MCF 10A (cell line): Measurements from ENCODE around the gene DNASE1L1. TPM values are rescaled to one million over a fixed set of nuclear protein-coding genes. Genes with fewer than 3 reads are reported as not detected.

Source experiments
- BruUV-seq: library from RNA; stranded (reverse); fragments of 400-500 nt; replicated peaks from 2 replicates; lab custom pipeline; 2021; lab: Mats Ljungman, UMichigan
- CTCF ChIA-PET: fragments of 300-600 bp; sonication (Branson Sonifier 250); formaldehyde crosslinking; extraction: SDS; loops from one replicate; lab custom pipeline; 2021; ENCODE audit warnings: antibody characterized with exemption, inconsistent platforms; lab: Yijun Ruan, JAX
- POLR2A ChIA-PET: fragments of 300-600, 350-650 bp; sonication (Branson Sonifier 250); formaldehyde crosslinking; extraction: SDS; loops from one replicate; lab custom pipeline; 2020; ENCODE audit warnings: antibody characterized with exemption, inconsistent platforms; lab: Yijun Ruan, JAX
- DNase-seq: peaks from one replicate; pipeline ENCODE4 v3.0.0-alpha.2; 2018; ENCODE audit not compliant: unreplicated experiment
- H3K27ac Mint-ChIP-seq: one replicate; pipeline ENCODE4 v1.8.0; 2022; ENCODE audit warnings: mild to moderate bottlenecking, low read depth, mixed read lengths; ENCODE audit not compliant: unreplicated experiment
- H3K27me3 Mint-ChIP-seq: one replicate; pipeline ENCODE4 v1.8.0; 2022; ENCODE audit warnings: mixed read lengths; ENCODE audit not compliant: insufficient read depth, unreplicated experiment
- H3K36me3 Mint-ChIP-seq: one replicate; pipeline ENCODE4 v1.8.0; 2022; ENCODE audit warnings: mild to moderate bottlenecking, moderate library complexity, mixed read lengths; ENCODE audit not compliant: insufficient read depth, unreplicated experiment
- H3K4me1 Mint-ChIP-seq: one replicate; pipeline ENCODE4 v1.8.0; 2022; ENCODE audit warnings: mixed read lengths; ENCODE audit not compliant: insufficient read depth, unreplicated experiment
- H3K4me3 Mint-ChIP-seq: one replicate; pipeline ENCODE4 v1.8.0; 2022; ENCODE audit warnings: mild to moderate bottlenecking, moderate library complexity, mixed read lengths; ENCODE audit not compliant: unreplicated experiment
- H3K9me3 Mint-ChIP-seq: one replicate; pipeline ENCODE4 v1.8.0; 2022; ENCODE audit warnings: mixed read lengths; ENCODE audit not compliant: unreplicated experiment
- intact Hi-C: fragments of 100-400 bp; cut with micrococcal nuclease; formaldehyde crosslinking; loops from 2 replicates; pipeline ENCODE4 v1.14.1; 2022
- total RNA-seq: library from RNA; stranded (reverse); gene quantifications from 2 replicates; pipeline ENCODE4 v1.2.3, GENCODE V29; 2022
- TF ChIP-seq, protein P1 (sequence below): fragments of 200-600 bp; IDR thresholded peaks from one replicate; pipeline ENCODE4 v1.8.0; 2022; ENCODE audit warnings: antibody characterized with exemption, mild to moderate bottlenecking; ENCODE audit not compliant: unreplicated experiment

The DNASE1L1 gene
- total RNA-seq, 1 experiment from 2014 or later, result 20.5 TPM

DNA sequence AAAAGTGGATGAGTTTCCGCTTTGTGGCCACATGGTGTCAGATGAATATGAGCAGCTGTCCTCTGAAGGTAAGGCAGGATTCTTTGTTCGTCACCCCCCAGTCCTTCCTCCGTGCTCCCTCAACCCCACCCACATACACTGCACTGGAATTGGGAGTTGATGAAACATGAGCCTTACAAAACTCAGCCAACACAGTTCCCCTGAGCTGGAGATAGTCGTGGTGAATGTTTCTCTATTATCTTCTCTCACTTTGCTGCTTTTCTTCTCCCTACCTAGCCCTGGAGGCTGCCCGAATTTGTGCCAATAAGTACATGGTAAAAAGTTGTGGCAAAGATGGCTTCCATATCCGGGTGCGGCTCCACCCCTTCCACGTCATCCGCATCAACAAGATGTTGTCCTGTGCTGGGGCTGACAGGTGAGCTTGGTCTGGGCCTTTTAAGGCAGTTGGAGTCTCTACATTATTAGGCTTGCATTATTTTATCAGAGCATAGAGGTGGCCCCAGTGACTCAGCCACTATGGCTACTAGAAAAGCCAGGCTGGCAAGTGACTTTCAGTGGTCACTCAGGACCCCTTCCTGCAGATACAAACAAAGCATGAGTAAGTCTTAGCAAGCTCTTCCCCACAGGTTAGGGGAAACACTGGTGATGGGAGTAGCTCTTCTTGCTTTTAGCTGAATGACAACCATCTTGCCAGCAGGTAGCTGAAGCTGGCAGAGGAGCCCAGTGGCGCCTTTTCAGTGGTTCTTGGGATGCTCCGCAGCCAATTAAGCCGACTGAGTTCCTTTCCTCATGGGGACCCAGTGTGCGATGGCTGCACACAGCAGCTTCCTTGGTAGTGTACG, 9.3 kb downstream of the DNASE1L1 start:
- intact Hi-C loops, result loop anchor here (5.0 kb wide), 1 partner anchor 133 kb away; no protein-coding TSS in a partner anchor
- ChIA-PET POLR2A (interaction anchor here (0.7 to 4.7 kb wide), 13 partner anchors 10 to 142 kb away, joined by 3 to 100 read pairs (median 6); partner anchors contain the start of genes ATP6AP1, DNASE1L1, FLNA and SLC10A3), CTCF (interaction anchor here (0.7 to 1.6 kb wide), 6 partner anchors 11 to 83 kb away, joined by 3 to 7 read pairs (median 4); partner anchors contain the start of gene FAM50A)
- Mint-ChIP-seq H3K27ac (peak overlapping the region; percentile 97), H3K9me3 (no peaks in the 10 kb centered on the region), H3K4me1 (peaks cover 5% of the 10 kb centered on the region), H3K36me3 (peaks cover 51% of the 10 kb centered on the region), H3K4me3 (peak overlapping the region; percentile 92), H3K27me3 (no peaks in the 10 kb centered on the region)
- BruUV-seq, result no TSS peak
- peak; percentile 9 for DNase-seq
- TF ChIP-seq, protein P1, sequence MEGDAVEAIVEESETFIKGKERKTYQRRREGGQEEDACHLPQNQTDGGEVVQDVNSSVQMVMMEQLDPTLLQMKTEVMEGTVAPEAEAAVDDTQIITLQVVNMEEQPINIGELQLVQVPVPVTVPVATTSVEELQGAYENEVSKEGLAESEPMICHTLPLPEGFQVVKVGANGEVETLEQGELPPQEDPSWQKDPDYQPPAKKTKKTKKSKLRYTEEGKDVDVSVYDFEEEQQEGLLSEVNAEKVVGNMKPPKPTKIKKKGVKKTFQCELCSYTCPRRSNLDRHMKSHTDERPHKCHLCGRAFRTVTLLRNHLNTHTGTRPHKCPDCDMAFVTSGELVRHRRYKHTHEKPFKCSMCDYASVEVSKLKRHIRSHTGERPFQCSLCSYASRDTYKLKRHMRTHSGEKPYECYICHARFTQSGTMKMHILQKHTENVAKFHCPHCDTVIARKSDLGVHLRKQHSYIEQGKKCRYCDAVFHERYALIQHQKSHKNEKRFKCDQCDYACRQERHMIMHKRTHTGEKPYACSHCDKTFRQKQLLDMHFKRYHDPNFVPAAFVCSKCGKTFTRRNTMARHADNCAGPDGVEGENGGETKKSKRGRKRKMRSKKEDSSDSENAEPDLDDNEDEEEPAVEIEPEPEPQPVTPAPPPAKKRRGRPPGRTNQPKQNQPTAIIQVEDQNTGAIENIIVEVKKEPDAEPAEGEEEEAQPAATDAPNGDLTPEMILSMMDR, result no peak

DNA sequence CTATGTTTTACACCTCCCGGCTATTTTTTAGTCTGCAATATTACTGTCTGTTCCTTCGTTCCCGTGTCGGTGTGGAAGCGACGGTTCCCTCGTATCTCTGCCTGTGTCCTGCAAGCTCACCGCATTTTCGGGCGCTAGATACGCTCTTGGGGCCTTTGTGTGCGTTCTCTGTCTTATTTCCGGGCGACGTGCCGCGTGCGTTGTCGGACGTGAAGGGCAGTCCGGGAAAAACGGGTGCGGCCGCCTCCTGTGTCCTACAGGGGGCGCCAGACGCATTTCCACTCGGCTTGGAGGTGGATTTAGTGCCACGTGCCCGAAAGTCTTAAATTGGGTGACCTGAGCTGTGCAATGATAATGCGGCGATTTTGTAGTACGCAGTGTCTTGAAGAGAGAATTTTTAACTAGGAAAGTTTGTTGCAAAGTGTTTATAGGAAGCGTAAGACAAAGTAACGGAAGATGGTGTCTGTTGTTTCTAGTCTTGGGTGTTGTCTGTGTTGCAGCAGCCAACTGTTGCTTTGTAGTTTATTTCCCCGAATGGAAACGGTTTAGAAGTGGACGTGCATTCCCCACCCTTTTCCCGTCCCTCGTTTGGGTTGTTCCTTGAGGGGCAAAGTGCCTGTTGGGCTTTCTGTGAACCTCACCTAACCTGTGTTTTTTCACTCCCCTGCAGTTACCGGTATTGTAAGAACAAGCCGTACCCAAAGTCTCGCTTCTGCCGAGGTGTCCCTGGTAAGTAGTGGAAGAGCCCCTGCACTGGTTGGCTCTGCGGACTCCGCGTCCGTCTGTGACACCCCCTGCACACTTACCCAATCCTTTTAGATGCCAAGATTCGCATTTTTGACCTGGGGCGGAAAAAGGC, 10.2 kb downstream of the DNASE1L1 start:
- H3K9me3 Mint-ChIP-seq, result no peaks in the 10 kb centered on the region
- H3K4me3 Mint-ChIP-seq, result peak overlapping the region; percentile 92
- peaks cover 5% of the 10 kb centered on the region for H3K4me1 Mint-ChIP-seq
- CTCF ChIA-PET, result interaction anchor here (0.6 to 3.3 kb wide), 10 partner anchors 9 to 555 kb away, joined by 3 to 21 read pairs (median 4); partner anchors contain the start of gene FLNA
- TF ChIP-seq, protein P1, result peak; percentile 42
- POLR2A ChIA-PET, result interaction anchor here (0.6 to 4.7 kb wide), 24 partner anchors 11 to 428 kb away, joined by 3 to 100 read pairs (median 6); partner anchors contain the start of genes ATP6AP1, DNASE1L1, EMD and FLNA
- peak; percentile 77 for DNase-seq
- no peaks in the 10 kb centered on the region for H3K27me3 Mint-ChIP-seq
- peaks cover 51% of the 10 kb centered on the region for H3K36me3 Mint-ChIP-seq
- H3K27ac Mint-ChIP-seq, result peak overlapping the region; percentile 97
- BruUV-seq, result TSS peak; percentile 72
- intact Hi-C loops, result loop anchor here (5.0 kb wide), 1 partner anchor 133 kb away; no protein-coding TSS in a partner anchor

DNA sequence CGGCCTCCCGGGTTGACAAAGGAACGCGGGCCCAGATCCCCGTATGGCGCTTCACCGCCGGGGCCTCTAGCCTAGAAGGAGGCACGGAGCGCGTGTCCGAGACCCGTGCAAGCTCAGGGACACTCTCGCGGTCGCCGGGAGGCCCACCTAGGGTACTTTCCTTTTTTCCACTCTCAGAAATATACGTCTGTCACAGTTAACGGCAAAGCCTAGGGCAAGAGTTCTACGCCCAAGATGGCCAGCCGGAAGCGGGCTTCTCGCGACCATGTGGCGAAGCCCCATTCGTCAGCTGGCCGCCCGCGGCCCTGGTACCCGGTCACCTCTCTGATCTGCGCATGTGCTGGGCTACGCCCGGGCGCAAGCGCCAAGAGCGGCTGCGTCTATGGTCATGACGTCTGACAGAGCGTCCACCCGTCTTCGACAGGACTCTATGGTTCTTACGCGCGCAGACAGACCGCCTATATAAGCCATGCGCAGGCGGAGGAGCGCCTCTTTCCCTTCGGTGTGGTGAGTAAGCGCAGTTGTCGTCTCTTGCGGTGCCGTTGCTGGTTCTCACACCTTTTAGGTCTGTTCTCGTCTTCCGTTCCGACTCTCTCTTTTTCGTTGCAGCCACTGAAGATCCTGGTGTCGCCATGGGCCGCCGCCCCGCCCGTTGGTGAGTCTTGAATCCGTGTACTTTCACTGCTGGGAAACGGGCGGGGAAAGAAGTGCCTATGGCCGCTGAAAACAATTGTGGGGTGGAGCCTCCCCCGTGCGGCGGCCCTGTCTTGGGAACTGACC, 11.0 kb downstream of the DNASE1L1 start, which contains the start of gene RPL10:
Gene RPL10 (plus strand): TSS at position 490 of the 780 bp plus-strand sequence. CDS start 143 bp downstream, at position 633.
- Mint-ChIP-seq H3K4me3 (peak within 1 kb of the TSS; percentile 92), H3K27ac (peak within 1 kb of the TSS; percentile 97), H3K9me3 (no peaks in the 10 kb centered on the region), H3K4me1 (peaks cover 5% of the 10 kb centered on the region), H3K27me3 (no peaks in the 10 kb centered on the region), H3K36me3 (peaks cover 50% of the 10 kb centered on the region)
- intact Hi-C loops, result loop anchor here (5.0 kb wide), 1 partner anchor 134 kb away; no protein-coding TSS in a partner anchor
- peak; percentile 93 for DNase-seq
- CTCF ChIA-PET, result interaction anchor here (0.7 to 3.3 kb wide), 3 partner anchors 12 to 146 kb away, joined by 3 to 21 read pairs (median 4); partner anchors contain the start of gene FLNA
- POLR2A ChIA-PET, result interaction anchor here (0.6 to 4.7 kb wide), 24 partner anchors 12 to 427 kb away, joined by 3 to 100 read pairs (median 6); partner anchors contain the start of genes ATP6AP1, DNASE1L1, EMD and FAM3A
- no TSS peak for BruUV-seq
- TF ChIP-seq, protein P1, result no peak
